HEK293T (cell line): ENCODE data around the gene WDR87.

Experiments
- CTCF ChIA-PET: fragments of 350-600 bp; formaldehyde crosslinking; extraction: SDS; loops from one replicate; lab custom pipeline; 2021; ENCODE audit warnings: antibody characterized with exemption, inconsistent platforms; lab: Yijun Ruan, JAX
- POLR2A ChIA-PET: fragments of 350-600 bp; formaldehyde crosslinking; extraction: SDS; loops from one replicate; lab custom pipeline; 2020; ENCODE audit warnings: antibody characterized with exemption, inconsistent platforms; lab: Yijun Ruan, JAX
- DNase-seq: peaks from one replicate; pipeline ENCODE4 v3.0.0; 2012; ENCODE audit warnings: mixed read lengths; ENCODE audit errors: extremely low spot score
- ARNT ChIP-seq: fragments of 450-650 bp; IDR thresholded peaks from 2 replicates; pipeline ENCODE4 v1.6.1; 2017; ENCODE audit warnings: mild to moderate bottlenecking
- BHLHE40 ChIP-seq: fragments of 450-650 bp; IDR thresholded peaks from 2 replicates; pipeline ENCODE4 v1.6.1; 2016; ENCODE audit warnings: mild to moderate bottlenecking, moderate library complexity, borderline replicate concordance
- CTBP1 ChIP-seq: fragments of 450-650 bp; IDR thresholded peaks from 2 replicates; pipeline ENCODE4 v1.6.1; 2016; ENCODE audit warnings: borderline replicate concordance
- ELF4 ChIP-seq: fragments of 450-650 bp; IDR thresholded peaks from 2 replicates; pipeline ENCODE4 v1.6.1; 2017; ENCODE audit warnings: antibody characterized with exemption
- FOXA1 ChIP-seq: fragments of 450-650 bp; IDR thresholded peaks from 2 replicates; pipeline ENCODE4 v1.6.1; 2016; ENCODE audit warnings: mild to moderate bottlenecking
- FOXK2 ChIP-seq: fragments of 450-650 bp; IDR thresholded peaks from 2 replicates; pipeline ENCODE4 v1.6.1; 2016; ENCODE audit warnings: mild to moderate bottlenecking
- FOXM1 ChIP-seq: fragments of 450-650 bp; IDR thresholded peaks from 2 replicates; pipeline ENCODE4 v1.6.1; 2017; ENCODE audit warnings: mild to moderate bottlenecking, borderline replicate concordance
- HDGF ChIP-seq: fragments of 450-650 bp; IDR thresholded peaks from 2 replicates; pipeline ENCODE4 v1.6.1; 2017; ENCODE audit warnings: antibody characterized with exemption, borderline replicate concordance
- L3MBTL2 ChIP-seq: fragments of 450-650 bp; conservative IDR thresholded peaks from 2 replicates; pipeline ENCODE4 v1.6.1; 2016; ENCODE audit warnings: mild to moderate bottlenecking
- LEF1 ChIP-seq: fragments of 450-650 bp; IDR thresholded peaks from 2 replicates; pipeline ENCODE4 v1.6.1; 2017; ENCODE audit warnings: mild to moderate bottlenecking, borderline replicate concordance
- NFRKB ChIP-seq: fragments of 450-650 bp; IDR thresholded peaks from 2 replicates; pipeline ENCODE4 v1.6.1; 2016; ENCODE audit warnings: mild to moderate bottlenecking, moderate library complexity
- SP1 ChIP-seq: fragments of 450-650 bp; IDR thresholded peaks from 2 replicates; pipeline ENCODE4 v1.6.1; 2017
- SUZ12 ChIP-seq: fragments of 450-650 bp; IDR thresholded peaks from 2 replicates; pipeline ENCODE4 v1.6.1; 2016; ENCODE audit warnings: mild to moderate bottlenecking
- TARDBP ChIP-seq: fragments of 450-650 bp; IDR thresholded peaks from 2 replicates; pipeline ENCODE4 v1.6.1; 2016
- ZNF384 ChIP-seq: fragments of 450-650 bp; IDR thresholded peaks from 2 replicates; pipeline ENCODE4 v1.6.1; 2016
- TF ChIP-seq, protein P1 (sequence below): fragments of 450-650 bp; IDR thresholded peaks from 2 replicates; pipeline ENCODE4 v1.6.1; 2016

The WDR87 gene

DNA sequence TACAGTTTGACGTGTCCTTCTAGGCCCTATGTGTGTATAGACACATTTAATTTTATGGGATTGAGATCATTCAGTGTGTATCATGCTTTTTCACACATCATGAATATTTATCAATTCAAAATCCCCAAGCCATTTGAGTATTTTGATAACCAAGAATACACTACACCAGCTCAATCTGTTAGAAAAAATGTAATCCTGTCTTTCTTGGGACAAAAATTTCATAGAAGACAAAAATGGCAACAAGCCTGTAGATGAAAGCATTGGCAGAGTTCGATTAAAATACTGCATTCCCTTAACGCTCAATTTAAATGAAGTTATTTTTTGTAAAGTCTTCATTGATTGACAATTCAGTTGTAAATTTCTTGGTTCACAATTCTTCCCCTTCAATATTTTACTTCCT, 41.9 kb downstream of the WDR87 start:
- TF ChIP-seq HDGF (no peak), FOXM1 (no peak), ZNF384 (no peak), ARNT (no peak), FOXK2 (no peak), SUZ12 (no peak), SP1 (no peak), ELF4 (no peak), CTBP1 (no peak), NFRKB (no peak), TARDBP (no peak), L3MBTL2 (no peak), FOXA1 (no peak)
- CTCF ChIA-PET: no interaction called here
- DNase-seq: no peak
- POLR2A ChIA-PET: no interaction called here

DNA sequence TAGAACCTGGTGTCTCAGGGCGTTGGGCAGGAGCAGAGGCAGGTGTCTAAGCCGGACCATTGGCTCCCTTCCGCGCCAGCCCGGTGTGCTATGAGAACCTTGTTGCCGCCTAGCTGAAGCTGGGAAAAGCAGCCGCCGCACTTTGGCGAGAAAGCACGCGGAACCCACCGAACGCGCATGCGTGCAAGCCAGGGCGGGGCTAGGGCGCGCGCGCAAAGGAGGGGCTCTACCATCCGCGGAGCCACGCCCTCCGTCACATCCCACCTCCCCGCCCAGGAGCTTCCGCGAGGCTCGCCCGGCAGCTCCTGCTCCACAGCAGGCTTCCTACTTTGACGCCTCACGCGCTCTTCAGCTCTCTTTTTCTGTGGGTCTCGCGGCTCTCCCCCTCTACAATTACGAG, 51.3 kb downstream of the WDR87 start:
- POLR2A ChIA-PET: no interaction called here
- DNase-seq: no peak
- TF ChIP-seq ELF4 (no peak), L3MBTL2 (no peak), BHLHE40 (no peak), LEF1 (no peak), FOXA1 (no peak), TARDBP (no peak), SUZ12 (no peak), ARNT (no peak), CTBP1 (no peak)
- TF ChIP-seq, protein P1, sequence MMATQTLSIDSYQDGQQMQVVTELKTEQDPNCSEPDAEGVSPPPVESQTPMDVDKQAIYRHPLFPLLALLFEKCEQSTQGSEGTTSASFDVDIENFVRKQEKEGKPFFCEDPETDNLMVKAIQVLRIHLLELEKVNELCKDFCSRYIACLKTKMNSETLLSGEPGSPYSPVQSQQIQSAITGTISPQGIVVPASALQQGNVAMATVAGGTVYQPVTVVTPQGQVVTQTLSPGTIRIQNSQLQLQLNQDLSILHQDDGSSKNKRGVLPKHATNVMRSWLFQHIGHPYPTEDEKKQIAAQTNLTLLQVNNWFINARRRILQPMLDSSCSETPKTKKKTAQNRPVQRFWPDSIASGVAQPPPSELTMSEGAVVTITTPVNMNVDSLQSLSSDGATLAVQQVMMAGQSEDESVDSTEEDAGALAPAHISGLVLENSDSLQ: no peak
- CTCF ChIA-PET: no interaction called here

DNA sequence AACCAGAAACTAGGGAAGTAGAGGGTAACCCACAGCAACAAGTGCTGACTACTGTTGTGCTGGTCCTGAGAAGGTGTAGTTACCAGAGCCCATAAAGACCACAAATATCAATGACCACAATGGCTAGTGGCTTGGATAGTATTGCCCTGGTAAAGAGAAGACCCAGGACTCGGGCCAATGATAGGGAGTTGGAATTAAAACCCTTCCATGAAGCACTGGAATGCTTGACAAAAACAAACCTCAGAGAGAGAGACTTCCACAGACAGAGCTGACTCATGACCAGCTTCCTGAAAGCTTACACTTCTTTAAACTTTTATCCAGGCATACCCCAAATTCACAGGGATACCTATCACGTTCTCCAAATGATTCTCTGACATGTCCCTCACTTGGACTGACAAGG, 60.5 kb downstream of the WDR87 start:
- TF ChIP-seq ELF4 (no peak), FOXM1 (no peak), TARDBP (no peak), SP1 (no peak), CTBP1 (no peak), LEF1 (no peak), L3MBTL2 (no peak), HDGF (no peak), SUZ12 (no peak), NFRKB (no peak), FOXK2 (no peak), BHLHE40 (no peak), ZNF384 (no peak), FOXA1 (no peak)
- TF ChIP-seq, protein P1: no peak
- DNase-seq: no peak
- ChIA-PET CTCF (no interaction called here), POLR2A (no interaction called here)
